Osteoblast (primary cell): Measurements from ENCODE around the gene AFF3. TPM values are rescaled to one million over a fixed set of nuclear protein-coding genes. Genes with fewer than 3 reads are reported as not detected.

Experiments used
- DNase-seq: peaks from one replicate; pipeline ENCODE4 v3.0.0; 2011; ENCODE audit warnings: low spot score, mixed read lengths; ENCODE audit not compliant: insufficient read length; ENCODE audit errors: missing footprints
- H2AFZ ChIP-seq: 2 replicates; pipeline ENCODE4 v1.6.0; 2011; ENCODE audit warnings: mild to moderate bottlenecking, low read length
- H3K27ac ChIP-seq: 2 replicates; pipeline ENCODE4 v1.5.1; 2011; ENCODE audit warnings: mild to moderate bottlenecking, low read depth, low read length, moderate library complexity
- H3K27me3 ChIP-seq: 2 replicates; pipeline ENCODE4 v1.6.0; 2012; ENCODE audit warnings: mild to moderate bottlenecking, control low read depth, inconsistent platforms, low read length, moderate library complexity; ENCODE audit not compliant: insufficient read depth
- H3K36me3 ChIP-seq: 2 replicates; pipeline ENCODE4 v1.5.1; 2011; ENCODE audit warnings: mild to moderate bottlenecking, low read length, control low read depth, moderate library complexity; ENCODE audit not compliant: insufficient read depth
- H3K4me1 ChIP-seq: 2 replicates; pipeline ENCODE4 v1.5.1; 2011; ENCODE audit warnings: mild to moderate bottlenecking, low read length, control low read depth, moderate library complexity; ENCODE audit not compliant: insufficient read depth
- H3K4me2 ChIP-seq: 2 replicates; pipeline ENCODE4 v1.6.0; 2011; ENCODE audit warnings: mild to moderate bottlenecking, low read length; ENCODE audit not compliant: insufficient read depth
- H3K4me3 ChIP-seq: fragments of 200-600 bp; sonication (generic); 3 replicates; pipeline ENCODE4 v1.5.1; 2012; ENCODE audit warnings: mild to moderate bottlenecking, low read length, inconsistent platforms; ENCODE audit not compliant: insufficient read depth
- H3K79me2 ChIP-seq: 2 replicates; pipeline ENCODE4 v1.6.0; 2012; ENCODE audit warnings: mild to moderate bottlenecking, low read length, control low read depth, inconsistent platforms; ENCODE audit not compliant: insufficient read depth
- H3K9me3 ChIP-seq: 2 replicates; pipeline ENCODE4 v1.5.1; 2011; ENCODE audit warnings: low read depth, low read length, control low read depth
- H4K20me1 ChIP-seq: 2 replicates; pipeline ENCODE4 v1.6.0; 2012; ENCODE audit warnings: mild to moderate bottlenecking, low read length, control low read depth; ENCODE audit not compliant: insufficient read depth
- total RNA-seq: library from RNA; depleted of rRNA; stranded (reverse); fragments of >200 nt; gene quantifications from 2 replicates; pipeline ENCODE4 v1.2.3, GENCODE V29; 2012
- TF ChIP-seq, protein P1 (sequence below): IDR thresholded peaks from 2 replicates; pipeline ENCODE4 v1.5.1; 2011; ENCODE audit warnings: mild to moderate bottlenecking, low read depth, low read length, moderate library complexity; ENCODE audit errors: extremely low read depth

Gene AFF3
- total RNA-seq, 1 donor, result 4.3 TPM

DNA sequence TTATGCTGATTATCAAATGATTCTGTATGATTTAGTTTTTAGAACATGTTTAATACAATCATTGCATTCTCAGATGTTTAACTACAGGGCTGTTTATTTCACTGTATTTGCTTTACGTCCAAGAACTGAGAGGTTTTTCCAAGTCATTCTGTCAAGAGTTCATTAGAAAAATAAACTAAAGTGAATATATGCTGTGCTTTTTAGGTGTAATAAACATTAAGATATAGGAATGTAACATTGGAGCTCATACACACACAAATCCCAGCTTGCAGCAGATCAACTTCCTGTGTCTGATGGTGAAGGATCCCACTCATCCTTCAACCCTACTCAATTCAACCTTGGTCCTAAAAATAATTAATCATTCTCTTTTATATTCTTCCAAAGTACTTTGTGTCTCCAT lies 285.0 kb downstream of the AFF3 start:
- no peak overlapping the region for H3K27ac ChIP-seq
- TF ChIP-seq, protein P1, sequence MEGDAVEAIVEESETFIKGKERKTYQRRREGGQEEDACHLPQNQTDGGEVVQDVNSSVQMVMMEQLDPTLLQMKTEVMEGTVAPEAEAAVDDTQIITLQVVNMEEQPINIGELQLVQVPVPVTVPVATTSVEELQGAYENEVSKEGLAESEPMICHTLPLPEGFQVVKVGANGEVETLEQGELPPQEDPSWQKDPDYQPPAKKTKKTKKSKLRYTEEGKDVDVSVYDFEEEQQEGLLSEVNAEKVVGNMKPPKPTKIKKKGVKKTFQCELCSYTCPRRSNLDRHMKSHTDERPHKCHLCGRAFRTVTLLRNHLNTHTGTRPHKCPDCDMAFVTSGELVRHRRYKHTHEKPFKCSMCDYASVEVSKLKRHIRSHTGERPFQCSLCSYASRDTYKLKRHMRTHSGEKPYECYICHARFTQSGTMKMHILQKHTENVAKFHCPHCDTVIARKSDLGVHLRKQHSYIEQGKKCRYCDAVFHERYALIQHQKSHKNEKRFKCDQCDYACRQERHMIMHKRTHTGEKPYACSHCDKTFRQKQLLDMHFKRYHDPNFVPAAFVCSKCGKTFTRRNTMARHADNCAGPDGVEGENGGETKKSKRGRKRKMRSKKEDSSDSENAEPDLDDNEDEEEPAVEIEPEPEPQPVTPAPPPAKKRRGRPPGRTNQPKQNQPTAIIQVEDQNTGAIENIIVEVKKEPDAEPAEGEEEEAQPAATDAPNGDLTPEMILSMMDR, result no peak
- H3K4me3 ChIP-seq, result no peak overlapping the region

DNA sequence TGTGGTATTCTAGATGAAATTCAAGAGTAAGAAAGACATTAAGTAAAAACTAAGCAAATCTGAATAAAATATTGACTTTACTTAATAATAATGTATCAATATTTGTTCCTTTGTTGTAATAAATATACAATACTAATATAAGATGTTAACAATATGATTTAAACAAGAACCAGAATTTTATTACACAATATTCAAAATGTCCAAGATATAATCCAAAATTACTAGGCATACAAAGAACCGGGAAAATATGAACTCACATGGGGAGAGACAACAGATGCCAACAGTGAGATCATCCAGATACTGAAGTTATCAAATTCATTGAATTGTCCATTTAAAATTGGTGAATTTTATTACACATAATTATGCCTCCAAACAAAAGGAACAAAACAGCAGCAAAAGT lies 286.3 kb downstream of the AFF3 start:
- H3K4me2 ChIP-seq, result no peak overlapping the region
- H3K36me3 ChIP-seq, result no peaks in the 10 kb centered on the region
- H3K9me3 ChIP-seq, result no peaks in the 10 kb centered on the region
- no peaks in the 10 kb centered on the region for H3K27me3 ChIP-seq
- H3K4me3 ChIP-seq, result no peak overlapping the region
- no peak overlapping the region for H3K27ac ChIP-seq
- no peaks in the 10 kb centered on the region for H4K20me1 ChIP-seq
- H3K79me2 ChIP-seq, result no peaks in the 10 kb centered on the region
- no peak overlapping the region for H2AFZ ChIP-seq
- H3K4me1 ChIP-seq, result peaks cover 19% of the 10 kb centered on the region
- no peak for DNase-seq
- TF ChIP-seq, protein P1, result no peak

More for the DNA sequence above, 285.0 kb downstream of the AFF3 start:
- DNase-seq, result no peak
- no peaks in the 10 kb centered on the region for H3K79me2 ChIP-seq
- no peaks in the 10 kb centered on the region for H3K27me3 ChIP-seq
- peaks cover 32% of the 10 kb centered on the region for H3K4me1 ChIP-seq
- no peaks in the 10 kb centered on the region for H3K36me3 ChIP-seq
- H3K9me3 ChIP-seq, result no peaks in the 10 kb centered on the region
- no peak overlapping the region for H2AFZ ChIP-seq
- H3K4me2 ChIP-seq, result no peak overlapping the region
- H4K20me1 ChIP-seq, result no peaks in the 10 kb centered on the region

DNA sequence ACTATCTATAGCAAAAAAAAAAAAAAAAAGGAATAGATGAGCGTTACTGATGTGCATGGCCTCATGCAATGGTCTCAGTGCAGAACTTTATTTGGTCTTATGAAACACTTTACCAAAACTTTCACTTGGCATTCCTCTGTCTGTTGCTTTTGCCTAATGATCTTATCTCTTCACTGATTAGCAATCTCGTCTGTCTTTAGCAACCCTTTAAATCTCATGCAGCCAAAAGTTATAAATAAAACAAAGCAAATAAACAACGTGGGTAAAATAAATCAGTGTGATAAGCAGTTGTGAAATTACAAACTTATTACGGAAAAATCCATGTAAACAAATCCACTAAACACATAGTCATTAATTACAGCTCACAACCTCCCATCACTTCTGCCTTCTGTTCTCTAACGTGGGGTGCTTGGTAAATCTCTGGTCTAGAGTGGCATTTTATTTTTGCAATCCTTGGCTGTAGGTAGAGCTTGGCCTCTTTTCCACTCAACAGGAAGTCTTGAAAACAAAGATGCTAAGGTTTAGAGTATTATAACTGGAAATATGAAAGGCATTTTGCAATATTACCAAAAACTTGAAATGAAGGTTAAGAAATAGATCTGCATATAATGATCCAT lies 288.0 kb downstream of the AFF3 start:
- TF ChIP-seq, protein P1, result no peak
- no peak for DNase-seq
- no peak overlapping the region for H3K4me3 ChIP-seq
- no peak overlapping the region for H2AFZ ChIP-seq
- no peak overlapping the region for H3K27ac ChIP-seq
- no peaks in the 10 kb centered on the region for H3K79me2 ChIP-seq
- H3K4me2 ChIP-seq, result no peak overlapping the region
- no peaks in the 10 kb centered on the region for H3K9me3 ChIP-seq
- H3K4me1 ChIP-seq, result peaks cover 8% of the 10 kb centered on the region
- no peaks in the 10 kb centered on the region for H4K20me1 ChIP-seq
- no peaks in the 10 kb centered on the region for H3K36me3 ChIP-seq
- no peaks in the 10 kb centered on the region for H3K27me3 ChIP-seq

DNA sequence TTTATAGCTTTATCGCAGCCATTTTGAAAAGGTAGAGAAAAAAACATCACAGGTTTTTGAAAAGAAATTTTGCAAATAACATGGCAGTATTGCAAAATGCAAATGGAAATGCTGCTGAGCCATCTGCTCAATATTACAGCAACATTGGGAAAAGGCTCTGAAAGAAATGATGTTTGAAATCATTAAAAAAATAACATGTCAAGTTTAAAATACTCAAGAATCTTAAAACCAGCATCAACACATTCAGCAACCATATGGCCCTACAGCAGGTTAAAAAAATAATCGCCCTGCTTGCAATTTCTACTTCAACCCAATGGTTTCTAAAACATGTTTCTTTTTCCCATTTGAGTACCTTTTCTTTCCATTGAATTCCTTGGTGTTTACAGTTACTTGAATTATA lies 289.4 kb downstream of the AFF3 start:
- no peak for DNase-seq
- TF ChIP-seq, protein P1, result no peak
- H3K36me3 ChIP-seq, result no peaks in the 10 kb centered on the region
- no peaks in the 10 kb centered on the region for H3K79me2 ChIP-seq
- H3K4me3 ChIP-seq, result no peak overlapping the region
- no peaks in the 10 kb centered on the region for H4K20me1 ChIP-seq
- no peak overlapping the region for H2AFZ ChIP-seq
- H3K4me2 ChIP-seq, result no peak overlapping the region
- H3K27me3 ChIP-seq, result no peaks in the 10 kb centered on the region
- no peak overlapping the region for H3K27ac ChIP-seq
- H3K4me1 ChIP-seq, result no peaks in the 10 kb centered on the region
- H3K9me3 ChIP-seq, result no peaks in the 10 kb centered on the region
